ENCODE results near the gene KNDC1. TPM values are rescaled to one million over a fixed set of nuclear protein-coding genes. Genes with fewer than 3 reads are reported as not detected.
"Not testable (repeated sequence)": the region's sequence is repeated elsewhere in the genome, so short reads cannot be mapped to it uniquely, and the experiment has no call there.

The KNDC1 gene
- total RNA-seq, 1 experiment from 2014 or later = 1.7 TPM

DNA sequence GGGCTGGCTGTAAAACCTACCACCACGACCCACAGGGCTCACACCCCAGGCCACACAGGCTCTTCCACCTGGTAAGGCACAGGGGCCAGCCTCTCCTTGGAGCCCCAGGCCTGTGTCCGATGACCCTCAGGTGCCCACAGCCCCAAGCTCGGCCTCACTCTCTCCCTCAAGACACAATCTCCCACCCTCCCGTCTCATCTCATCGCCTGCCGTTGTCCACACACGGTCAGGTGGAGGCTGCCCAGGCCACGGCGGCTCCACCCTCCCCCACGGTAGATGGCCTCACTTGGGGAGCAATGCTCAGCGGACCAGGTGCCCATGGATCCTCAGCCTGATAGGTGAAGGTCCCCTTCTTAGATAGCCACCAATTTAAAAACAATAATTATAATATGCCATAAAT lies 61.3 kb downstream of the KNDC1 start:
- ChIA-PET CTCF (no interaction called here), POLR2A (ENCODE audit: unreplicated experiment) (no interaction called here)
- no TSS peak for BruUV-seq (replicated peaks)

GRCh38 chr10:133221756-133222155 lies 61.7 kb downstream of the KNDC1 start:
- H4K20me1 ChIP-seq (ENCODE audit: insufficient read depth); H2AFZ ChIP-seq; CTCF ChIA-PET; H3K9me3 ChIP-seq (ENCODE audit: insufficient read depth, low read depth); H3F3A ChIP-seq (ENCODE audit: insufficient read depth, low read depth); H3K4me1 ChIP-seq (replicated peaks; ENCODE audit: insufficient read depth); H3K4me2 ChIP-seq; POLR2A ChIA-PET (ENCODE audit: unreplicated experiment); H3K36me3 ChIP-seq (ENCODE audit: low read depth); DNase-seq; H3K27ac ChIP-seq; H3K79me2 ChIP-seq (ENCODE audit: low read depth); H3K4me3 ChIP-seq; BruUV-seq (replicated peaks); H3K9me2 ChIP-seq (ENCODE audit: insufficient read depth): not testable (repeated sequence)
- peaks cover 34% of the 10 kb centered on the region for H3K27me3 ChIP-seq (ENCODE audit: insufficient read depth, low read depth)
- intact Hi-C loops (cut with micrococcal nuclease; ENCODE audit: unreplicated experiment) = loop anchor here (10.0 kb wide), 1 partner anchor 63 kb away; no protein-coding TSS in a partner anchor

More for the DNA sequence above, 61.3 kb downstream of the KNDC1 start:
- Histone ChIP-seq H3K79me2 (ENCODE audit: low read depth) (no peaks in the 10 kb centered on the region), H3K4me2 (no peak overlapping the region), H3K27ac (no peak overlapping the region), H3K9me3 (ENCODE audit: insufficient read depth, low read depth) (no peaks in the 10 kb centered on the region), H3K27me3 (ENCODE audit: insufficient read depth, low read depth) (peaks cover 36% of the 10 kb centered on the region), H3K36me3 (ENCODE audit: low read depth) (no peaks in the 10 kb centered on the region), H3K9me2 (ENCODE audit: insufficient read depth) (no peaks in the 10 kb centered on the region), H3F3A (ENCODE audit: insufficient read depth, low read depth) (no peaks in the 10 kb centered on the region), H2AFZ (no peak overlapping the region), H3K4me1 (replicated peaks; ENCODE audit: insufficient read depth) (no peaks in the 10 kb centered on the region), H3K4me3 (no peak overlapping the region), H4K20me1 (ENCODE audit: insufficient read depth) (no peaks in the 10 kb centered on the region)
- TF ChIP-seq, protein P1, sequence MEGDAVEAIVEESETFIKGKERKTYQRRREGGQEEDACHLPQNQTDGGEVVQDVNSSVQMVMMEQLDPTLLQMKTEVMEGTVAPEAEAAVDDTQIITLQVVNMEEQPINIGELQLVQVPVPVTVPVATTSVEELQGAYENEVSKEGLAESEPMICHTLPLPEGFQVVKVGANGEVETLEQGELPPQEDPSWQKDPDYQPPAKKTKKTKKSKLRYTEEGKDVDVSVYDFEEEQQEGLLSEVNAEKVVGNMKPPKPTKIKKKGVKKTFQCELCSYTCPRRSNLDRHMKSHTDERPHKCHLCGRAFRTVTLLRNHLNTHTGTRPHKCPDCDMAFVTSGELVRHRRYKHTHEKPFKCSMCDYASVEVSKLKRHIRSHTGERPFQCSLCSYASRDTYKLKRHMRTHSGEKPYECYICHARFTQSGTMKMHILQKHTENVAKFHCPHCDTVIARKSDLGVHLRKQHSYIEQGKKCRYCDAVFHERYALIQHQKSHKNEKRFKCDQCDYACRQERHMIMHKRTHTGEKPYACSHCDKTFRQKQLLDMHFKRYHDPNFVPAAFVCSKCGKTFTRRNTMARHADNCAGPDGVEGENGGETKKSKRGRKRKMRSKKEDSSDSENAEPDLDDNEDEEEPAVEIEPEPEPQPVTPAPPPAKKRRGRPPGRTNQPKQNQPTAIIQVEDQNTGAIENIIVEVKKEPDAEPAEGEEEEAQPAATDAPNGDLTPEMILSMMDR (conservative IDR thresholded peaks at IDR 0.05) = no peak
- no peak for TF ChIP-seq EZH2 (IDR thresholded peaks at IDR 0.05; ENCODE audit: low read depth)
- DNase-seq = no peak
- intact Hi-C loops (cut with micrococcal nuclease; ENCODE audit: unreplicated experiment) = loop anchor here (10.0 kb wide), 1 partner anchor 63 kb away; no protein-coding TSS in a partner anchor

GRCh38 chr10:133224076-133224475 lies 64.1 kb downstream of the KNDC1 start:
- H3F3A ChIP-seq (ENCODE audit: insufficient read depth, low read depth) = no peaks in the 10 kb centered on the region
- no peak for TF ChIP-seq EZH2 (IDR thresholded peaks at IDR 0.05; ENCODE audit: low read depth)
- TF ChIP-seq, protein P1 (conservative IDR thresholded peaks at IDR 0.05) = no peak
- BruUV-seq (replicated peaks) = no TSS peak
- no peak for DNase-seq
- H3K9me3 ChIP-seq (ENCODE audit: insufficient read depth, low read depth) = no peaks in the 10 kb centered on the region
- no peak overlapping the region for H3K4me2 ChIP-seq
- no peak overlapping the region for H2AFZ ChIP-seq
- peaks cover 43% of the 10 kb centered on the region for H3K27me3 ChIP-seq (ENCODE audit: insufficient read depth, low read depth)
- H4K20me1 ChIP-seq (ENCODE audit: insufficient read depth) = no peaks in the 10 kb centered on the region
- no peak overlapping the region for H3K27ac ChIP-seq
- ChIA-PET POLR2A (ENCODE audit: unreplicated experiment) (no interaction called here), CTCF (no interaction called here)
- H3K79me2 ChIP-seq (ENCODE audit: low read depth) = no peaks in the 10 kb centered on the region
- intact Hi-C loops (cut with micrococcal nuclease; ENCODE audit: unreplicated experiment) = loop anchor here (10.0 kb wide), 1 partner anchor 61 kb away; no protein-coding TSS in a partner anchor
- no peaks in the 10 kb centered on the region for H3K4me1 ChIP-seq (replicated peaks; ENCODE audit: insufficient read depth)
- H3K4me3 ChIP-seq = no peak overlapping the region
- no peaks in the 10 kb centered on the region for H3K36me3 ChIP-seq (ENCODE audit: low read depth)
- no peaks in the 10 kb centered on the region for H3K9me2 ChIP-seq (ENCODE audit: insufficient read depth)

DNA sequence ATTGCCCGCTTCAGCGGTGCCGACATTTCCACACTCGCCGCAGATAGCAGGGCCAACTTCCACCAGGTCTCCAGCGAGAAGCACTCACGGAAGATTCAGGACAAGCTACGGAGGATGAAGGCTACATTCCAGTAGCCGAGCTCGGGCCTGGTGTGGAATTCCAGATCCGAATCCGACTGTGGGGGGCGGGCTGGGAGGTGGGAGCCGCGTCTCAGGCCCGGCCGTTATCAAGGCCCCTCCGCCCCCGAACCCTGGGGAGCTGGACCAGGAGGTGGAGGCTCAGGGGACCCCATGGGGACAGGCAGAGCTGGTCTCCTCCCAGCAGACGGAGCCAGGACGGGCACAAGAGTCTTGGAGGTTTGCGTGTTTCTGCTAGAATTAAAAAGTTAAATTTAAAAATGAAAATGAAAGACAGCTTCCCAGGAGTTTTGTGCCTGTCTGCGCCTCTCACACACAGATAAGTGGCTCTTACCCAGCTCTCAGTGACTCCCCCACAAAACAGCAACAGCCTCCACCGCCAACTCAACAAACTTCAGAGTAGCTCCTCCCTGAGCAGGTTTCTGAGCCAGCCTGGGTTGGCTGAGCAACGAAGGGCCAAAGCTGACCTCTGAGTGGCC lies 64.8 kb downstream of the KNDC1 start:
- BruUV-seq (replicated peaks) = no TSS peak

More for the DNA sequence above, 64.8 kb downstream of the KNDC1 start:
- Histone ChIP-seq H2AFZ (no peak overlapping the region), H3K4me1 (replicated peaks; ENCODE audit: insufficient read depth) (no peaks in the 10 kb centered on the region), H3K27ac (no peak overlapping the region), H3K9me2 (ENCODE audit: insufficient read depth) (no peaks in the 10 kb centered on the region), H3K36me3 (ENCODE audit: low read depth) (no peaks in the 10 kb centered on the region), H3K9me3 (ENCODE audit: insufficient read depth, low read depth) (no peaks in the 10 kb centered on the region), H3K4me2 (no peak overlapping the region), H3K4me3 (no peak overlapping the region), H4K20me1 (ENCODE audit: insufficient read depth) (no peaks in the 10 kb centered on the region), H3F3A (ENCODE audit: insufficient read depth, low read depth) (no peaks in the 10 kb centered on the region), H3K27me3 (ENCODE audit: insufficient read depth, low read depth) (peaks cover 43% of the 10 kb centered on the region), H3K79me2 (ENCODE audit: low read depth) (no peaks in the 10 kb centered on the region)
- POLR2A ChIA-PET (ENCODE audit: unreplicated experiment) = no interaction called here
- CTCF ChIA-PET = no interaction called here
- intact Hi-C loops (cut with micrococcal nuclease; ENCODE audit: unreplicated experiment) = loop anchor here (10.0 kb wide), 1 partner anchor 60 kb away; no protein-coding TSS in a partner anchor
- TF ChIP-seq EZH2 (IDR thresholded peaks at IDR 0.05; ENCODE audit: low read depth) = no peak
- no peak for DNase-seq
